BJ (cell line): Measurements from ENCODE around the gene HMGN3. TPM values are rescaled to one million over a fixed set of nuclear protein-coding genes. Genes with fewer than 3 reads are reported as not detected.

Source experiments
- CTCF ChIA-PET: fragments of 350-600 bp; formaldehyde crosslinking; extraction: SDS; loops from one replicate; lab custom pipeline; 2021; ENCODE audit warnings: antibody characterized with exemption, inconsistent platforms; lab: Yijun Ruan, JAX
- POLR2A ChIA-PET: fragments of 300-600 bp; sonication (Branson Sonifier 250); formaldehyde crosslinking; extraction: SDS; loops from one replicate; lab custom pipeline; 2021; ENCODE audit warnings: antibody characterized with exemption; lab: Charles Lee
- DNase-seq: peaks from one replicate; pipeline ENCODE4 v3.0.0-alpha.2; 2011; ENCODE audit warnings: low read depth
- H3K27me3 ChIP-seq: 2 replicates; pipeline ENCODE4 v1.6.0; 2011; ENCODE audit warnings: low read length; ENCODE audit not compliant: control insufficient read depth, insufficient read depth
- H3K36me3 ChIP-seq: 2 replicates; pipeline ENCODE4 v1.5.1; 2011; ENCODE audit warnings: low read length; ENCODE audit not compliant: control insufficient read depth, insufficient read depth
- H3K4me3 ChIP-seq: 2 replicates; pipeline ENCODE4 v1.5.1; 2011; ENCODE audit warnings: low read depth, mild to moderate bottlenecking, control low read depth, low read length
- polyA plus RNA-seq: library from polyadenylated mRNA; depleted of rRNA; stranded (reverse); fragments of >200 nt; gene quantifications from 2 replicates; pipeline ENCODE4 v1.2.3, GENCODE V29; 2011
- TF ChIP-seq, protein P1 (sequence below): IDR thresholded peaks from 2 replicates; pipeline ENCODE4 v1.5.1; 2011; ENCODE audit warnings: low read depth, mild to moderate bottlenecking, control low read depth, inconsistent platforms, low read length, moderate library complexity; ENCODE audit not compliant: insufficient read depth

HMGN3 gene
- polyA plus RNA-seq, 1 experiment: 10.3 TPM

DNA sequence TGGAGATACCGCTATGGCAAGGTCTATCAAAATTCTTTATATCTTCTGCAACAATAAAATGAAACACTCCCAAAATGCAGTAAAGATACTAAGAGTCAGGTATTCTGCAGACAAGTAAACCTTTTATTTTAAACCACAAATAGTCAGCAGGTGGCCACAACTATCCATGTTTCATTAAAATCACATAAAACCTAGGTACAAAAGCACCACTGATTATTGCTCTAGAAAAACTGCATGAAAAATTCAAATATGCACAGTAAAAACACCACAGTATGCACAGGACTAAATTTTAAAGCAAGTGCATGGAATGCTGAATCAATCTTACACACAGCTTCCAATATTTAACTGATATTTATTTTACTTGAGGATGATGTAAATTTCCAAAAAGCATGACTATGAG, 33.3 kb downstream of the HMGN3 start:
- no peaks in the 10 kb centered on the region; the same call in 1 of the 2 replicates for H3K36me3 ChIP-seq
- H3K4me3 ChIP-seq: no peak overlapping the region
- TF ChIP-seq, protein P1, sequence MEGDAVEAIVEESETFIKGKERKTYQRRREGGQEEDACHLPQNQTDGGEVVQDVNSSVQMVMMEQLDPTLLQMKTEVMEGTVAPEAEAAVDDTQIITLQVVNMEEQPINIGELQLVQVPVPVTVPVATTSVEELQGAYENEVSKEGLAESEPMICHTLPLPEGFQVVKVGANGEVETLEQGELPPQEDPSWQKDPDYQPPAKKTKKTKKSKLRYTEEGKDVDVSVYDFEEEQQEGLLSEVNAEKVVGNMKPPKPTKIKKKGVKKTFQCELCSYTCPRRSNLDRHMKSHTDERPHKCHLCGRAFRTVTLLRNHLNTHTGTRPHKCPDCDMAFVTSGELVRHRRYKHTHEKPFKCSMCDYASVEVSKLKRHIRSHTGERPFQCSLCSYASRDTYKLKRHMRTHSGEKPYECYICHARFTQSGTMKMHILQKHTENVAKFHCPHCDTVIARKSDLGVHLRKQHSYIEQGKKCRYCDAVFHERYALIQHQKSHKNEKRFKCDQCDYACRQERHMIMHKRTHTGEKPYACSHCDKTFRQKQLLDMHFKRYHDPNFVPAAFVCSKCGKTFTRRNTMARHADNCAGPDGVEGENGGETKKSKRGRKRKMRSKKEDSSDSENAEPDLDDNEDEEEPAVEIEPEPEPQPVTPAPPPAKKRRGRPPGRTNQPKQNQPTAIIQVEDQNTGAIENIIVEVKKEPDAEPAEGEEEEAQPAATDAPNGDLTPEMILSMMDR: no peak
- POLR2A ChIA-PET: no interaction called here
- DNase-seq: no peak
- CTCF ChIA-PET: no interaction called here
- no peaks in the 10 kb centered on the region for H3K27me3 ChIP-seq

GRCh38 chr6:79196912-79197311, 37.6 kb downstream of the HMGN3 start:
- DNase-seq: no peak
- POLR2A ChIA-PET: no interaction called here
- CTCF ChIA-PET: no interaction called here
- Histone ChIP-seq H3K36me3 (no peaks in the 10 kb centered on the region), H3K4me3 (no peak overlapping the region), H3K27me3 (no peaks in the 10 kb centered on the region)
- TF ChIP-seq, protein P1: no peak

GRCh38 chr6:79193971-79194370, 40.5 kb downstream of the HMGN3 start:
- ChIA-PET CTCF (no interaction called here), POLR2A (no interaction called here)
- H3K4me3 ChIP-seq: no peak overlapping the region
- TF ChIP-seq, protein P1: no peak
- H3K27me3 ChIP-seq: no peaks in the 10 kb centered on the region
- DNase-seq: no peak
- no peaks in the 10 kb centered on the region for H3K36me3 ChIP-seq

- TF ChIP-seq, protein P1: no peak
- POLR2A ChIA-PET: no interaction called here
- H3K27me3 ChIP-seq: no peaks in the 10 kb centered on the region
- no peaks in the 10 kb centered on the region for H3K36me3 ChIP-seq
- CTCF ChIA-PET: interaction anchor here (1.1 kb wide), 1 partner anchor 19 kb away, joined by 3 read pairs; no protein-coding TSS in a partner anchor
- no peak overlapping the region for H3K4me3 ChIP-seq
- no peak for DNase-seq
These were observed 44.6 kb downstream of the HMGN3 start for GRCh38 chr6:79189760-79190350.

DNA sequence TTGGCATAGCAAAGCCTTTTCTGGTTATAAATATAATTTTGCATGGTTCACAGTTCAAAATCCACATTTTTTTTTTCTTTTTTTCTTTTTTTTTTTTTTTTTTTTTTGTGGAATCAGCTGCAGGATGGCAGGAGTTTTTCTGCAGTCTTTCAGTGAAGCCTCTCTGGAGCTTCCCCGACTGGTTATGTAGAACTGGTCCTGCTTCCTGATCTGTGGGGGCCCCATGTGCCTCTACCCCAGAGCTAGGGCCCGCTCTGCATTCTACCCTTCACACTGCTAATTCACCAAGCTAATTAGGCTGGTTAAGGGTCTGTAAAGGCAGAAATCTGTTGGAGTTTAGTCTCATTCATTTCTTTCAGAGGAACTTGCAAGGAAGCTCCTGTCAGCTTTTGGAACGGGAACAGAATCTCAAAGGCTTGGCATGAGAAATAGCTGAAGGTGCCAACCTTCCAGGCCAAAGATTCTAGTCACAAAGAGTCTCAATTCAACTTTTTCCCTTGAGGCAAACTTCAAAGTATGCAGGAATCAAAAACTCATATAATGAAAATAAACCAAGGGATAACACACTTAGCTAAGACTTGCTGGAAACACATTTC, 45.5 kb downstream of the HMGN3 start:
- no peak for DNase-seq
- TF ChIP-seq, protein P1: no peak
- H3K4me3 ChIP-seq: no peak overlapping the region
- ChIA-PET POLR2A (no interaction called here), CTCF (interaction anchor here (1.1 kb wide), 1 partner anchor 19 kb away, joined by 3 read pairs; no protein-coding TSS in a partner anchor)
- H3K36me3 ChIP-seq: no peaks in the 10 kb centered on the region
- H3K27me3 ChIP-seq: peaks cover 2% of the 10 kb centered on the region; the same call in 1 of the 2 replicates
